Stimulated activated CD8-positive, alpha-beta memory T cell treated with anti-CD3 and anti-CD28 coated beads, Interleukin-7, amount 100 ng/mL, for 4 hours (primary cell): Measurements from ENCODE around the gene CILP.

Experiments used
- DNase-seq, 2 donors: peaks; one replicate each; pipeline ENCODE4 v3.0.0-alpha.2; 2020; ENCODE audit warnings: low read depth in 2 of 2

The CILP gene

GRCh38 chr15:65146438-65146837 is 64.8 kb downstream of the CILP start:
- no peak for DNase-seq
